Heart right ventricle (tissue), 16 donors: Measurements from ENCODE around the gene DAB1. TPM values are rescaled to one million over a fixed set of nuclear protein-coding genes. Genes with fewer than 3 reads are reported as not detected.

Source experiments
- ATAC-seq, 8 donors: fragments of 200-7000 bp; cut with Tn5 transposase; one replicate each; pipeline ENCODE4 v1.9.1; 2020; ENCODE audit warnings: mild to moderate bottlenecking in 8 of 8, moderate library complexity in 8 of 8, moderate number of reproducible peaks in 1 of 8
- DNase-seq, 2 donors: peaks; one replicate each; pipeline ENCODE4 v3.0.0-alpha.2; 2020
- H3K27ac ChIP-seq, 10 donors: fragments of 200-600 bp; sonication (generic) in 2 of 10; one replicate each; pipeline versions ENCODE4 v1.5.0 to v1.8.0; 2020 to 2022; ENCODE audit warnings: mild to moderate bottlenecking in 3 of 10
- H3K27me3 ChIP-seq, 7 donors: fragments of 200-600 bp; one replicate each; pipeline ENCODE4 v1.8.0; 2021 to 2022; ENCODE audit warnings: mild to moderate bottlenecking in 2 of 7
- H3K36me3 ChIP-seq, 9 donors: fragments of 200-600 bp; sonication (generic) in 1 of 9; one replicate each; pipeline versions ENCODE4 v1.5.0 to v1.8.0; 2020 to 2022; ENCODE audit warnings: mild to moderate bottlenecking in 2 of 9
- H3K4me1 ChIP-seq, 9 donors: fragments of 200-600 bp; sonication (generic) in 1 of 9; one replicate each; pipeline versions ENCODE4 v1.5.0 to v1.8.0; 2020 to 2022; ENCODE audit warnings: mild to moderate bottlenecking in 4 of 9
- H3K4me3 ChIP-seq, 10 donors: fragments of 200-600 bp; sonication (generic) in 2 of 10; one replicate each; pipeline versions ENCODE4 v1.5.0 to v1.8.0; 2020 to 2022; ENCODE audit warnings: mild to moderate bottlenecking in 7 of 10, moderate library complexity in 2 of 10
- H3K9me3 ChIP-seq, 11 donors: fragments of 200-600 bp in 10 of 11; sonication (generic) in 2 of 11; one replicate each; pipeline versions ENCODE4 v1.5.0 to v1.8.0; 2013 to 2022; ENCODE audit warnings: mild to moderate bottlenecking in 2 of 11, control low read depth in 1 of 11, moderate library complexity in 1 of 11
- CTCF ChIP-seq, 9 donors: fragments of 200-600 bp; sonication (generic) in 2 of 9; IDR thresholded peaks; one replicate each; pipeline versions ENCODE4 v1.5.0 to v1.8.0; 2021 to 2022; ENCODE audit warnings: antibody characterized with exemption in 9 of 9, mild to moderate bottlenecking in 5 of 9, moderate library complexity in 1 of 9
- WGBS, 2 donors: extraction: QIAGEN DNeasy Blood & Tissue Kit; methylation state at CpG; one replicate each; pipeline ENCODE4 v1.1.7; 2013; ENCODE audit warnings: inconsistent platforms in 1 of 2; 5-methylcytosine and 5-hydroxymethylcytosine counted together
- intact Hi-C, 10 donors: fragments of 100-400 bp; cut with DNase I; formaldehyde crosslinking; loops; one replicate each; pipeline versions ENCODE4 v1.11.1 to v1.14.2; 2022
- polyA plus RNA-seq, 2 donors: library from polyadenylated mRNA; stranded (reverse); fragments of 200-250 nt; gene quantifications; one replicate each; pipeline ENCODE4 v1.2.3, GENCODE V29; 2013
- total RNA-seq, 10 donors: library from RNA; stranded (reverse); fragmentation: NEBNext Ultra II Directional in 3 of 10; extraction: Animal tissue kit (Norgen Biotek cat#: 25700) in 3 of 10; gene quantifications; one replicate each; pipeline versions ENCODE4 v1.2.1 to v1.2.4, GENCODE V29; 2021 to 2023
- donor health status: Arrhythmogenic right ventricular cardiomyopathy.
- donor health status: ischemic (EF 13 %, LVEDD 7.1; RV severe dilation, severe dysfunction).
- donor health status: healthy with polysubstance abuse.
- donor health status: DM: no; HTN: yes; CAD: no.
- donor health status: DM: no; HTN: no; CAD: no.
- donor health status: ischemic (EF 25% LVEDD 6.9; RV normal size, moderate dysfunction).
- donor health status: ischemic (EF 25% LVEDD 5.7; RV mildly dilated, moderate dysfunction).
- donor health status: healthy.
- donor health status: DM: yes; HTN: yes; CAD: no.
- donor health status: Ischemic cardiomyopathy.
- donor health status: ischemic (EF 35%, LVEDD 5.7; RV mildly dilated, moderate dysfunction).
- donor health status: nonischemic (EF 11% LVEDD 7.7; RV severe dilation, severe dysfunction).
- donor health status: DM: yes; HTN: yes; CAD: no.
- donor health status: PGD.
- donor health status: ischemic (EF 29% LVEDD 5.4; RV normal size, mild dysfunction).
- donor health status: nonischemic (EF 23%, LVEDD 6.1; RV moderate dilation, normal function).

The DAB1 gene
- total and polyA plus RNA-seq, 12 donors: 0.16 to 25.5 (median 8.1) TPM

GRCh38 chr1:57337623-57338022, 86.2 kb downstream of the DAB1 start:
- WGBS, 2 donors: 72 to 74% methylated on average over 3 of the region's 3 CpGs
- no peak overlapping the region for H3K27ac ChIP-seq
- no peak overlapping the region for H3K4me3 ChIP-seq
- DNase-seq: no peak
- H3K36me3 ChIP-seq: no peaks in the 10 kb centered on the region
- no peaks in the 10 kb centered on the region for H3K9me3 ChIP-seq
- peaks cover 0 to 12% (median 0%) of the 10 kb centered on the region in 9 donors for H3K4me1 ChIP-seq
- no peaks in the 10 kb centered on the region for H3K27me3 ChIP-seq
- intact Hi-C loops: loop anchor here in 1 of 10 donors (10.0 kb wide), 1 partner anchor 503 kb away; no protein-coding TSS in a partner anchor
- TF ChIP-seq CTCF (IDR thresholded peaks at IDR 0.05): no peak
- ATAC-seq: no peak

GRCh38 chr1:57336793-57337192, 87.1 kb downstream of the DAB1 start:
- Histone ChIP-seq H3K27ac (no peak overlapping the region), H3K4me3 (no peak overlapping the region), H3K36me3 (no peaks in the 10 kb centered on the region), H3K4me1 (peaks cover 0 to 12% (median 0%) of the 10 kb centered on the region in 9 donors), H3K27me3 (no peaks in the 10 kb centered on the region), H3K9me3 (peaks cover 0 to 2% (median 0%) of the 10 kb centered on the region in 11 donors)
- 54% methylated on average over 2 of the region's 2 CpGs for WGBS, 2 donors
- ATAC-seq (no peak), DNase-seq (no peak)
- TF ChIP-seq CTCF (IDR thresholded peaks at IDR 0.05): no peak
- intact Hi-C loops: loop anchor here in 1 of 10 donors (10.0 kb wide), 1 partner anchor 502 kb away; no protein-coding TSS in a partner anchor

- Histone ChIP-seq H3K27me3 (no peaks in the 10 kb centered on the region), H3K27ac (no peak overlapping the region), H3K4me3 (no peak overlapping the region), H3K9me3 (peaks cover 0 to 5% (median 0%) of the 10 kb centered on the region in 11 donors), H3K4me1 (peaks cover 0 to 12% (median 0%) of the 10 kb centered on the region in 9 donors), H3K36me3 (no peaks in the 10 kb centered on the region)
- intact Hi-C loops: loop anchor here in 1 of 10 donors (10.0 kb wide), 1 partner anchor 497 kb away; no protein-coding TSS in a partner anchor
- ATAC-seq (no peak), DNase-seq (no peak)
- WGBS, 2 donors: 94% methylated on average over 3 of the region's 3 CpGs
- TF ChIP-seq CTCF (IDR thresholded peaks at IDR 0.05): no peak
These were observed 92.2 kb downstream of the DAB1 start for GRCh38 chr1:57331620-57332019.

- Histone ChIP-seq H3K4me3 (no peak overlapping the region), H3K27me3 (no peaks in the 10 kb centered on the region), H3K36me3 (no peaks in the 10 kb centered on the region), H3K4me1 (peaks cover 0 to 15% (median 7%) of the 10 kb centered on the region in 9 donors), H3K27ac (no peak overlapping the region), H3K9me3 (peaks cover 0 to 5% (median 0%) of the 10 kb centered on the region in 11 donors)
- no peak for TF ChIP-seq CTCF (IDR thresholded peaks at IDR 0.05)
- intact Hi-C loops: loop anchor here in 1 of 10 donors (10.0 kb wide), 1 partner anchor 495 kb away; no protein-coding TSS in a partner anchor
- DNase-seq: no peak
- no peak for ATAC-seq
- 74 to 81% methylated on average over 1 of the region's 1 CpG for WGBS, 2 donors
These were observed 93.9 kb downstream of the DAB1 start for GRCh38 chr1:57329937-57330336.
